HG03025 (cell line): ENCODE measurements around the gene DUSP16.
"Not testable (repeated sequence)": the region's sequence is repeated elsewhere in the genome, so short reads cannot be mapped to it uniquely, and the experiment has no call there.

Source experiments
- ATAC-seq: cut with Tn5 transposase; IDR thresholded peaks from one replicate; pipeline ENCODE4 v1.9.1; 2021; ENCODE audit warnings: mild to moderate bottlenecking, moderate library complexity; ENCODE audit not compliant: unreplicated experiment, low FRiP score

The DUSP16 gene

DNA sequence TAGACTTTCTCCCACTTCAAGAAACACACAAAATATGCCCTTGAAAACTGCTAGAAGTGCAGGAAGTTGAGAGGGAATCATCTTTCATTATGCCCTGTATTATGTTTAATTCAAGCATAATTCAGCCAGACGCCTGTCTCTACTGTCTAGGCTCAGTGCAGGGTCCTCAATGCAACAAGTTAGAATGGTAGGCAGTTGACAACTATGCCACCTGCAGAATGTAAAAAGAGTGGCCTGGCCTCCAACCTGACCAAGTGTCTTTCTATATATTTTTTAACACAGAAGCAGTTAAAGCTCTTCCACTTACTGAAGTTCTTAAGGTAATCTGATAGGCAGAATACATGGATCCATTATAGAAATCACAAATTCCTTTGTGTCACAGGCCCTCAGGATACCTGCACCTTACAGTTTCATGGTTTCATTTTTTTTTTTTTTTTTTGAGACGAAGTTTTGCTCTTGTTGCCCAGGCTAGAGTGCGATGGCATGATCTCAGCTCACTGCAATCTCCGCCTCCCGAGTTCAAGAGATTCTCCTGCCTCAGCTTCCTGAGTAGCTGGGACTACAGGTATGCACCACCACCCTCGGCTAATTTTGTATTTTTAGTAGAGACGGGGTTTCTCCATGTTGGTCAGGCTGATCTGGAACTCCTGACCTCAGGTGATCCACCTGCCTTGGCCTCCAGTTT is 60.4 kb downstream of the DUSP16 start:
- ATAC-seq, result not testable (repeated sequence)

DNA sequence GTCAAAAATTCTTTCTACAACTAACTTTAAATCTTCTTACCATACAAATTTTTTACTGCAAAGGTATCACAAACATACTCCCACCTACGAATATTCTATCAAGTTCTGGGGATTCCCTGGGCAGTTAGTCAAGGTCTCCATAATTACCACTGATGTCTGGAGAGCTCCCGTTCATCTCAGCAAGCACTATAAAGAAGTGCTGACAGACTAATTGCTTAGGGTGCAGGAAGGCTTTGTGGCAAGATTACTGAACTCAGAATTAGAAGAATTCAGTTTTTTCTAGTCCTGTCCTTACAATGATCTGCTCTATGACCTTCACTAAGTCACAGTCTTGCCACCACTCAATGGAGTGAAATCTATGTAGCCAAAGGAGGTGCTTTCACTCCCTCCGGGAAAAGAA is 61.5 kb downstream of the DUSP16 start:
- ATAC-seq, result no peak

DNA sequence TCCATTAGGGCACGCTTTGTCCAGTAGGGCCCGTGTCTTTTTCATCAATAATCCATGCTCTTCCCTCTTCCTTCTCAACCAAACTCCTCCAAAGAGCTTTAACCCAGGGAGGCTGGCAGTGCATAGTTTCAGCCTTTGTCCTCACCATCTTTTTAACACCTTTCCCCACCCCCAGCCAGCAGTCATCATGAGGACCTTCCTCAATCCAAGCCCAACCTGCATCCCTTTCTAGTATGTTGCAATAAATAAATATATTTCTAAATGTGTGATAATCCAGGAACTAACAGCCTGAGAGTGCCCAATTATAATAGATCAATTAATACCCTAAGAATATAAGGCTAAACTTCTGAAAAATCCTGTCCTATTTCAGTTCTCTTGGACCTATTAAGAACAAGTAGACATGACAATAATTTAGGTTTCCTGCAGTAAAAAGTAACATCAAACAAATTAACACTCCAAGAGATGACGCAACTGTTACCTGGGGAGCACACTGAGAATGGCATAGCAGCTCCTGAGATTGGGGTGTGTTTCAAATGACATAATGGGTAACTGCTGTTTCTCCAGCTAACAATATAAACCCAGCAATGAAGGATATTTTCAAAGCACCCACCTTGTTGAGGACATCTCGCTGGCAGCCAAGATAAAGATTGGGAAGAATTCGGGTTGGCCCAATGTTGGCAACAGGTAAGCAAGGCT is 62.6 kb downstream of the DUSP16 start:
- ATAC-seq, result no peak

DNA sequence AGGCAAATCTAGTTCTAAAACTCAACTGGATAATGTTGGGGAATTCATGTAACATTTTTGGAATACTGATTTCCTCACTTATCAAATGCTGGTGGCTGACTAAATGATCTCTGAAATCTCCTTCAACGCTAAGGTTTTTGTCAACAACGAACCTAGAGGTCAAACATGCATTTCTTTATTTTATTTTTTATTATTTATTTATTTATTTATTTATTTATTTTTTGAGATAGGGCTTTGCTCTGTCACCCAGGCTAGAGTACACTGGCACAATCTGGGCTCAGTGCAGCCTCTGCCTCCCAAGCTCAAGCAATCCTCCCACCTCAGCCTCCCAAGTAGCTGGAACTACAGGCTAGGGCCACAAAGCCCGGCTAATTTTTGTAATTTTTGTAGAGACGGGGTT is 64.5 kb downstream of the DUSP16 start:
- no peak for ATAC-seq

DNA sequence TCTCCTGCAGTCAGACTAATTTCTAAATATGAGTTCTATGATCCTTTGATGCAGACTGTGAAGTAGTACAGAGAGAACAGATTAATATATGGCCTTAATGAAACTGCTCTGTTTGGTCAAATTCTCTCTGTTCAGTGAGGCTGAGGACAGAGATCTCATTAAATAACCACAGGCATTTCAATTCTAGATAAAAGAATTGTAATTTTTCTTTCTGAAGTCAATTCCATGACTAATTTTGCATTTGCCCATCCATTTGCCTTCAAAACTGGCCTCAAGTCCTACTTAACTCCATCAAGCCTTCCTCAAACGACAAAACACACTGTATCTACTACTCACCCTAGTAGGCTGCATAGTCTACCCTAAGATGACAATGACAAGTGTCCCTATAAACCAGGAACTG is 67.1 kb downstream of the DUSP16 start:
- ATAC-seq, result no peak

DNA sequence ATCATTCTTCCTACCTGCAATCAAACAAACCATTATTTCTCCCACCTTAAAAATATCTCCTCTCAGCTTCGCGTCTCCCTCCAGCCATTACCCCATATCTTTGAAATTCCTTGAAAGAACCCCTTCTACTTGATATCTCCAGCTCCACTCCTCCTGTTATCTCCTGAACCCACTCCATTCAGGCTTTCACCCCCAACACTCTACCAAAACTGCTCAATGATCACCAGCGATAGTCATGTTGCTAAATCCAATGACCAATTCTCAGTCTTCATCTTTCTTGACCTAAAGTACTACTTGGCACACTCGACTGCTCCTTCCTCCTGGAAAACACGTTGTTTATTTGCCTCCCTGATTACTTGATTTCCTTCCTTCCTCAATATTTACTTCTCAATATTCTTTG is 70.1 kb downstream of the DUSP16 start:
- ATAC-seq, result no peak

DNA sequence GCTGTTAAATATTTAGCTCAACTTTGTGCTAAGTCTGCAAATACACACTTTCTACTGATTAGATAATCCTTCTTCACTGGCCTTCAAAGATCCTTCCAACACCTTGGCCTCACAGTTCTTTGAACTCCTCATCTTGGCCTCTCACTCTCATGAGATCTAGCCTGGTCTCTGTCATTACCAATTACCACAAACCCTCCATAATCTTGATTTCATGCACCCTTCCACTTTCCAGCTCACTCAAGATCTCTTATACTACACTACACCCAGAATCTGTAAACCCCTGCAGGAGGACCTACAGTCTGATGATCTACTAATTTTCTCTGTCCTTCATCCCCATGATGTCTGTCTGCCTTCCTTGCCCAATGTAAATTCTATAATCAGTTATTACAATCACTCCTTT is 71.1 kb downstream of the DUSP16 start:
- ATAC-seq, result no peak

DNA sequence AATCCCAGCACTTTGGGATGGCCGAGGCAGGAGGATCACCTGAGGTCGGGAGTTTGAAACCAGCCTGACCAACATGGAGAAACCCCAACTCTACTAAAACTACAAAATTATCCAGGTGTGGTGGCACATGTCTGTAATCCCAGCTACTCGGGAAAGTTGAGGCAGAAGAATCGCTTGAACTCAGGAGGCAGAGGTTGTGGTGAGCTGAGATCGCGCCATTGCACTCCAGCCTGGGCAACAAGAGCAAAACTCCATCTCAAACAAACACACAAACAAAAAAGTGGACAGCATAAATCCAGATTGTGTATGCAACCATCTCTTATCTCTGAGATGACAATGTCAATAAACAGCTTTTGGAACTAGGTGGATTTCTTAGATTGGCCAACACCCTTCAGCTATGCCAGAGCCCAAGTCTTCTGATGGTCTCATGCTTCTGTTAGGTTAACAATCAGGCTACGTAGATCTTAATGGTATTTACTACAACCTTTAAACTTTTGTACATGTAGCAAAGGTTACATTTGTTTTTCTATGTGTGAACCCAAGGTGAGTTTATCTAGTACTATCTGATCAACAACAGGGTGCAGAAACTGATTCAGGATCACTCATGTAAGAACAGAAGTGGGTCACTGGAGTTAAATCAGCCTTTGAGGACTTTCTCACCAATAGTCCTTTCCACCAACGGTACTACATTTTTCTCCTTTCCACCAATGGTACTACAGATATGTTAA is 73.7 kb downstream of the DUSP16 start:
- ATAC-seq, result no peak

DNA sequence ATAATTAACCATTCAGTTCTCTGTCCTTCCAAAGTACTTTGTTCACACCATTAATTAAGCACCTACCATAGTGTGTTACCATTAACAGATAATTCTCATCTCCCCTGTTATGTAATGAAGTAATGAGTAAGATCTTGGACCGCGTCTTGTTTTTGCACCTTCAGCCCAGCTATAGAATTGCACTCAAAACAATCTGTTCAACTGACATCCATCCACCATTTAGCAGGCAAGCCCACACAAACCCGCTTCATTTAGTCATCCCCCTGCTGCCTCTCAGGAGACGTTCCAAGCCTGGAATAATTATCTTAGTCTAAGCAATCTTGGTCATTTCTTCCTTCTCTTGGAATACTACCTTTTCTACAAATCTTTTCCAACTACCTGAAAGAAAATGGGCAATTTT is 74.4 kb downstream of the DUSP16 start:
- no peak for ATAC-seq

DNA sequence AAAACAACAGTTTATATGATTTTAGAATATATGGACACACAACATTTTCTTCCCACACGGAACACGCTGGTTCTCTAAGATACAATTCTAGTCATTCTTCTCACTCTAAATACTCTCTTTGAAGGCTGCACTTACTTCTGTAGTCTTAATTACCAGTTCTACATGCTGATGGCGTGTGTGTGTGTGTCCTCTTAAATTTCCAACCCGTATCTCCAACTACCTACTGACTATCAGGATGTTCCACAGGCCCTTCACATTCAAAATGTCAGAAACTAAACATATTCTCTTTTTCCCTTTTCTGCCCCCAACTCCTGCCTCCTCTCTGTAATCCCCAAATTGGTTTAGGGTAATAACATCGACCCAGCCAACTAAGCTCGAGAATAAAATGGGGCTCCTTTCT is 75.2 kb downstream of the DUSP16 start:
- ATAC-seq, result no peak

DNA sequence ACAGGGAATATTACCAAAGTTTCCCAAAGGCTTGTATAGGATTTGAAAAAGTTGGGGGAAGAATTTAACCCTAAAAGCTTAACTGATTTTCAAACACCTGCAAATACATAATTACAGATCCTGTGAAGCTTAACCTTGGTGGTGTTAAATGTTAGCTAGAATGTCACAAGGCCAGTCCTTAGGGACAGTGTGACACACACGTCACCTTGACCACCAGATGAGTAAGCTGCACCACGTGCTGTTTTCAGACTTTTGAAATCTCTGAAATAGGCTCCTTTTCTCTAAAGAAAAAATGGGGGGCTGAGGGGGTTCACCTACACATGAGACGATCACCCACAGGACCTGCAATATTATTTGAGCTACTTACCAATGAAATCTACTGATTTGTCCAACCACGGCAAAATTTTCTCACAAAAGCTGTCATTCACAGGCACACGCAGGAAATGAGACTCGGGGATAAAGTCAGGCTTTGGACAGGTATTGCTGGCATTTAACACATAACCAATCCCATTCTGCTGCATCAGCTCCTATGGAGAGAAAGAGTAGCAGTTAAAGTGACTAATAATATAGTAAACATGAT is 75.9 kb downstream of the DUSP16 start:
- ATAC-seq, result no peak

DNA sequence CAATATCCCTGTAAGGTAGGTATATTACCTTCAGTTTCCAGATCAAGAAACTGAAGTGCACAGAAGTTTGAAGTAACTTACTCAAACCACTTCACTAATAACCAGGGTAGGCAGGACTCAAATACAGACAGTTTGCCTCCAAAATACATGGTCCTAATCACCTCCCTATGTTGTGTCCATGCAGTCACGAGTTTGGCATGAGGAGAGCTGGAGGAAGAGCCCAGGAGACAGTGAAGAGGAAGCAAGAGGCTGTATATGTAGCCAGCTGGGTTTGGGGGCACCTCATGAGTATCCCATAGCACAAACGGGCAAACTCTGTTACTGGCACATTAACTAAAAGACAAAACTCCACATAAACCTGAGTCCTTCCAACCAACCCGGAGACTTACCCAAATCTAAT is 79.2 kb downstream of the DUSP16 start:
- ATAC-seq, result no peak

DNA sequence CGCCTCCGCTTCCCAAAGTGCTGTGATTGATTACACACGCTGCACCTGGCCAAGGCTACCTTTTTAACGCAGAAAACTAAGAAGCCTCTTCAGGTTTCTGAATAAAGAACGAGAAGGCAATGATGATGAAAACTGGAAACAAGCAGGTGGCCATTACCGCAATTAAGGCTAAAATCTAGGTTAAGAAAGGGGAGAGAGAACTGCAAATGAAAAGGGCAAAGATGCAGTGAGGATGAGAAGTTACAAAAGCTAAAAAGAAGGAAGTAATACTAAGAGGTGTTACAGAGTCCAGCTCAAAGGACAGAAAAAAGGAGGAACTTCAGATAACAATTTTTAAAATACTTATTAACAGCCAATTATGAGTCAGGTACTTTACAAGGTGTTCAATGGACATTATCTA is 79.7 kb downstream of the DUSP16 start:
- no peak for ATAC-seq

DNA sequence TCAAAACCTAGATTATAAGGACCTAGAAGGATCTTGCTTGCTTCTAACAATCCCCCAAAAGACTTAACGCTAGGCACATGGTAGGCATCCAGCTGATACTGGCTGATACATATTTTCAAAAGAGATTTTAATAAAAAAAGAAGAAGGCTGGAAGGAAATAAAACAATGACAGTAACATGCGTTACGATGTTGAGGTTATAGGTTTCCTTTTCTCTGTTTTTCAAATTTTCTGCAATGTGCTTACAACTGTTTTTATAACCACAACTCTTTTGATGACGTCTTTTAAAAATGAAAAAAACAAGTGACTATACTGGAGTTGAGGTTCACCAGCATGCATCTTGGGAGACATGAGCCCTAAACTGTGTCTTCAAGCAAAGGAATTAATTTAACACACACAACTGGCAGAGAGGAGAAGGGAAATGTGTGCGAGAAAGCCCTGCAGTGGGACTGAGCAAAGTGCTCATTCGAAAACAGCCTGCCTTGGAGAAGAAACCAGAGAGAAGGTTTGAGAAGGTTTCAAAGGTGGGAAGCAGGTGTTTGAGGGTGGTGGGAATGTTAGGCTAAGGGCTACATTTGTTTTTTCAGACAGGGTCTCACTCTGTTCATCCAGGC is 80.4 kb downstream of the DUSP16 start:
- ATAC-seq, result no peak

DNA sequence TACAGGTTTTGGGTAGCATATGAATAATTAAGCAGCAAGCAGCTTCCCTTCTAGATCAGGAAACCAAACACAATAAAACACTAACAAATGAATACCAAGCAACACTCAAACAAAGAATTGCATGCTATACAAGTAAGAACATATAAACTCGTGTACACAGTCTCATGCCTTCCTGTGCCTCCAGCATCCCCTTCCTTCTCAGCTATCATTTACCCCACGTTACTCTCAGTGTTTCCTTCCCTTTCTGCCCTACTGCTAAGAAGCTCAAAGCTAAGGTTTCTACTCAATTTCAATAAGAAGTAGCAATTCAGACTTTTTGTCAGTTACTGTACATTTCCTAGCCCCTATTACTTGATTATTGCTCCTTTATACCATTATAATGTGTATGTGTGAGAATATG is 81.0 kb downstream of the DUSP16 start:
- ATAC-seq, result no peak

DNA sequence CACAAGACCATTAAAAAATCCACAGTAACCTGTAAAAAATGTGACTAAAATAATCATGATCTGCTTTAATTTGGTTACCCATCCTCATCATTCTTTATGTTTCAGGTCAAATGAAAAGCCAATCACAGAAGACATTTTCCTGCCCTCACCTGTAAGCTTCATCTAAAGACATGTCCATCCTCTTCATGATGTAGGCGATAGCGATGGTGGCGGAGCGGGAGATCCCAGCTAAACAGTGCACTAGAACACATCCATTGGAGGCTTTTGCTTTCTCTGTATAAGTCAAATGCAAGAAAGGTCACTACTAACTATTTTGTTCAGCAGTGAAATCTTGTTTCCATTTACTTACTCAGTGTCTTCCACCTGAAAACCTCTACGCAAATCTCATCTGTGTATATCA is 82.6 kb downstream of the DUSP16 start:
- no peak for ATAC-seq

DNA sequence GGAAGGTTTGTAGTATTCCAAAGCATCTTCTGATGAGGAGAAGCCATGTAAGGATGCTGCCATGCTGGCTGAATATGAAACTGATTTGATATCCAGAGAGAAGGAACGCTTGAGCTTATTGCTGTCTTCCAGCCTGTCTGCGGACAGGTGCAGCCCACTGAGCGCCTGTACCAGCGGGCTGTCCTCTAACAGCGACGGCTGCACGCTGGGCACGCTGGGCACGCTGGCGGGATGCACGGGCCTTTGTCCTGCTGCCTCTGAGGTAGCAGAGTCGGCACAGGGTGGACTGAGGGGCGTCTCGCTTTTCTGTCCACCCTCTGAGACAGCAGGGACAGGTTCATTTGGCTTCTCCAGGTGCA is 85.2 kb downstream of the DUSP16 start:
- ATAC-seq, result no peak

DNA sequence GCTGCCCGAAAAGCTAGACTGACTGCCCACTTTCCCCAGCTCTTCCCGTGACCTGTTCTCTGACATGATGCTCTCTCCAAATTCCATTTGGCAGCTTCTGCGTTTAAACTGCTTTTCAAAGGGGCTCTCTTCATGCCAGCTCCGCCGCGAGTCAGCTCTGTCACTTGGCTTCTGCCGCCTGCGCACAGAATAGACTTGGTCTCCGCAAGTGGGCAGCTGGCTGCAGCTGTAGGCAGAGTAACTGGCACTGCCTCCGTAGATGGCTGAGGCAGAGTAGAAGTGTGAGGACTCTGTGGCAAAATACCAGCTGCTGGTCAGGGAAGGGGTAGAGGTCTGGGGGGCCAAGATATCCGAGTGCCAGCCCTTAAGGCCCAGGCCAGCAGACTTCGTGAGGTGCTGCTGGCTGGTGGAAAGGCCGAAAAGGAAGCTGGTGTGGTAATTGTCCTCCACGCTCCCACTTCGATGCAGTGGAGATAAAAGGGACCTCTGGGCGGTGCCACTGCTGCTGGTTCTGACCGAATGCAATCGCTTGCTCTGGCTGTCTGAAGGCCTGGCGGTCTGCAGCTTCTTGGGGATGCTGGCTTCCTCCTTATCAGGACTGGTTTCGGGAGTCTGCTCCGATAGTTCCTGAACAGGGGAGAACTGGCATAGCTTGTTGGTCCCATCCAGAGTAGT is 85.7 kb downstream of the DUSP16 start:
- no peak for ATAC-seq

DNA sequence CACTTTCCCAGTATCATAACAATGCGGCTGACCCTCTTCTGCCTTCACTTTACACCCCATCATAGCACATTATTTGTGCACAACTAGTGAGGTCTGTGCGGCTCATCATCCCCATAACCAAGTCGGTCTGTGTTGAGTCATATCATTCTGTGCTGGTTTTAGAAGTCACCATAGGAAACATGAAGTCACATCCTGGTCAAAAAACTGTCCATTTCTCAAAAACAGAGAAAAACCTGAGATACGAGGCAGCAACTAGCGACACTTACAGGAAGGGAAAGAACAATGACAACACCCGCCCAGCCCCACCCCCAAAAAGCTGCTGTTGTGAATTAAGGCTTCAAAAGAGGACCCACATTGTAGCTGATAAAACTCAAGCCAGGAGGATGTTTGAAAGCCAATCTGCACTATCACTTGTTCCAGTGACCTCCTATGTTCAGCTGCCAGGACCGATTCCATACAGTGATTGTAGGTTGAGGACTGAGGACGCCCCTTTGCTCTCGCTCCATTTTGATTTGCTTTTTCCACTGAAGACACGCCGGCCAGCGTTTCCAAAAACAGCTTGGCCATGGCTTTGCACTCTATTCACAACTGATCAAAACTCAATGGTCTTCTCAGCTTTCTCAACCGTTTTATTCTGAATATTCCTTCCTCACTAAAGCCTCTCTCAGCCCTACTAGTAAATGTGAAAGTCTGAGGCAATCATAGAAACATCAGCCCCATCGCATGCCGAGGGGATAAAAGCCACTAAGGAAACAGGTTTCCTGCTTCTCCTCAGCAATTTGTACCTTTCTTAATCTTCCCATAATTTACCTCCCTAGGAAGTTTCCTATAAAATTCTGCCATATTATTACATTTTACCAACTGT is 87.5 kb downstream of the DUSP16 start:
- ATAC-seq, result no peak

DNA sequence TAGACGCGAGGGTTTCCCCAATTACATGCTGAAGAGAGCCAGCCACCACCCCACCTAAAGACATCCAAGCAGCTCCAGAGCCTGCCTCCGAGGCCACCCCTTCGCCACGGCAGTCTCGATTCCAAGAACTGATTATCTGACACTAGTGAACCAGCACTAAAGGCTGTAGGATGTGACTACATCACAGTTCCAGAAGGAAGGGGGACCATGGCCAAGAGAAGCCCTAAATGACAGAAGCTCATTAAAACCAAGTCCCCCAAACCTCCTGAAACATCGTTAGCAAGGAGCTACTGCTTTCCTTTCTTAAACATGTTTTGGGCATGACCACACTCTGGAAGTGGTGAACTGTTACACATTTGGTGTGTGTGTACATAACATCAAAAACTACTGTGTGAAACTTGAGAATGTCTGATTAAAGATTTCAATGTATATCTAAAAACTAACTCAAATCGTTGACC is 88.2 kb downstream of the DUSP16 start:
- no peak for ATAC-seq
